Osteoblast (primary cell): ENCODE data around the gene CNNM1. TPM values are rescaled to one million over a fixed set of nuclear protein-coding genes. Genes with fewer than 3 reads are reported as not detected.

Source experiments
- DNase-seq: peaks from one replicate; pipeline ENCODE4 v3.0.0; 2011; ENCODE audit warnings: low spot score, mixed read lengths; ENCODE audit not compliant: insufficient read length; ENCODE audit errors: missing footprints
- H2AFZ ChIP-seq: 2 replicates; pipeline ENCODE4 v1.6.0; 2011; ENCODE audit warnings: mild to moderate bottlenecking, low read length
- H3K27ac ChIP-seq: 2 replicates; pipeline ENCODE4 v1.5.1; 2011; ENCODE audit warnings: mild to moderate bottlenecking, low read depth, low read length, moderate library complexity
- H3K27me3 ChIP-seq: 2 replicates; pipeline ENCODE4 v1.6.0; 2012; ENCODE audit warnings: mild to moderate bottlenecking, control low read depth, inconsistent platforms, low read length, moderate library complexity; ENCODE audit not compliant: insufficient read depth
- H3K36me3 ChIP-seq: 2 replicates; pipeline ENCODE4 v1.5.1; 2011; ENCODE audit warnings: mild to moderate bottlenecking, low read length, control low read depth, moderate library complexity; ENCODE audit not compliant: insufficient read depth
- H3K4me1 ChIP-seq: 2 replicates; pipeline ENCODE4 v1.5.1; 2011; ENCODE audit warnings: mild to moderate bottlenecking, low read length, control low read depth, moderate library complexity; ENCODE audit not compliant: insufficient read depth
- H3K4me2 ChIP-seq: 2 replicates; pipeline ENCODE4 v1.6.0; 2011; ENCODE audit warnings: mild to moderate bottlenecking, low read length; ENCODE audit not compliant: insufficient read depth
- H3K4me3 ChIP-seq: fragments of 200-600 bp; sonication (generic); 3 replicates; pipeline ENCODE4 v1.5.1; 2012; ENCODE audit warnings: mild to moderate bottlenecking, low read length, inconsistent platforms; ENCODE audit not compliant: insufficient read depth
- H3K79me2 ChIP-seq: 2 replicates; pipeline ENCODE4 v1.6.0; 2012; ENCODE audit warnings: mild to moderate bottlenecking, low read length, control low read depth, inconsistent platforms; ENCODE audit not compliant: insufficient read depth
- H3K9me3 ChIP-seq: 2 replicates; pipeline ENCODE4 v1.5.1; 2011; ENCODE audit warnings: low read depth, low read length, control low read depth
- H4K20me1 ChIP-seq: 2 replicates; pipeline ENCODE4 v1.6.0; 2012; ENCODE audit warnings: mild to moderate bottlenecking, low read length, control low read depth; ENCODE audit not compliant: insufficient read depth
- total RNA-seq: library from RNA; depleted of rRNA; stranded (reverse); fragments of >200 nt; gene quantifications from 2 replicates; pipeline ENCODE4 v1.2.3, GENCODE V29; 2012
- TF ChIP-seq, protein P1 (sequence below): IDR thresholded peaks from 2 replicates; pipeline ENCODE4 v1.5.1; 2011; ENCODE audit warnings: mild to moderate bottlenecking, low read depth, low read length, moderate library complexity; ENCODE audit errors: extremely low read depth

The CNNM1 gene
- total RNA-seq, 1 donor, result 0.36 TPM

DNA sequence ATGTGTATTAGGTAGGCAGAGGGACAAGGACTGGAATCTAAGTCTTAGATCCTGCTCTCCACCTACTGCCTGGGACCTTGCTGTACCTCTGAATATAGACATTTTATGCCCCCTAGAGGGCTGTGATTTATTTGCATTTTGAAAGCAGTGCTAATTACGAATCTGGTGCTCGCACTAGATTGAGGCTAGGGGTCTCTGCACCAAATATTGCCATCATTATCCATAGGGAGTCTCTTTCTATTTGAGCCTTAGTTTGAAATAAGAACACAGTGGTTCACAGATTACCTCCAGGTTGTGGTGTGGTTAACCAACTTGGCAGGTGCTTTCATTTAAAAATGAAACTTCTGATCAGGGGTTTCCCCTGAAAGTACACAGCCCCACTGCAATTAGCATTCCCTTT, 41.8 kb downstream of the CNNM1 start:
- H4K20me1 ChIP-seq, result no peaks in the 10 kb centered on the region
- H3K9me3 ChIP-seq, result no peaks in the 10 kb centered on the region

GRCh38 chr10:99372546-99373271, 43.6 kb downstream of the CNNM1 start:
- H3K36me3 ChIP-seq, result no peaks in the 10 kb centered on the region
- no peak overlapping the region for H2AFZ ChIP-seq
- peaks cover 3% of the 10 kb centered on the region for H3K27me3 ChIP-seq
- H4K20me1 ChIP-seq, result no peaks in the 10 kb centered on the region
- peaks cover 35% of the 10 kb centered on the region for H3K4me1 ChIP-seq
- H3K27ac ChIP-seq, result no peak overlapping the region
- no peak for DNase-seq
- no peaks in the 10 kb centered on the region for H3K79me2 ChIP-seq
- no peak overlapping the region for H3K4me3 ChIP-seq
- TF ChIP-seq, protein P1, sequence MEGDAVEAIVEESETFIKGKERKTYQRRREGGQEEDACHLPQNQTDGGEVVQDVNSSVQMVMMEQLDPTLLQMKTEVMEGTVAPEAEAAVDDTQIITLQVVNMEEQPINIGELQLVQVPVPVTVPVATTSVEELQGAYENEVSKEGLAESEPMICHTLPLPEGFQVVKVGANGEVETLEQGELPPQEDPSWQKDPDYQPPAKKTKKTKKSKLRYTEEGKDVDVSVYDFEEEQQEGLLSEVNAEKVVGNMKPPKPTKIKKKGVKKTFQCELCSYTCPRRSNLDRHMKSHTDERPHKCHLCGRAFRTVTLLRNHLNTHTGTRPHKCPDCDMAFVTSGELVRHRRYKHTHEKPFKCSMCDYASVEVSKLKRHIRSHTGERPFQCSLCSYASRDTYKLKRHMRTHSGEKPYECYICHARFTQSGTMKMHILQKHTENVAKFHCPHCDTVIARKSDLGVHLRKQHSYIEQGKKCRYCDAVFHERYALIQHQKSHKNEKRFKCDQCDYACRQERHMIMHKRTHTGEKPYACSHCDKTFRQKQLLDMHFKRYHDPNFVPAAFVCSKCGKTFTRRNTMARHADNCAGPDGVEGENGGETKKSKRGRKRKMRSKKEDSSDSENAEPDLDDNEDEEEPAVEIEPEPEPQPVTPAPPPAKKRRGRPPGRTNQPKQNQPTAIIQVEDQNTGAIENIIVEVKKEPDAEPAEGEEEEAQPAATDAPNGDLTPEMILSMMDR, result no peak
- no peaks in the 10 kb centered on the region for H3K9me3 ChIP-seq
- peak overlapping the region; percentile 20 for H3K4me2 ChIP-seq

More for the DNA sequence above, 41.8 kb downstream of the CNNM1 start:
- Histone ChIP-seq H3K79me2 (no peaks in the 10 kb centered on the region), H3K27me3 (no peaks in the 10 kb centered on the region), H3K4me2 (no peak overlapping the region), H3K36me3 (no peaks in the 10 kb centered on the region), H3K4me3 (no peak overlapping the region), H3K4me1 (peaks cover 35% of the 10 kb centered on the region), H2AFZ (no peak overlapping the region), H3K27ac (no peak overlapping the region)
- TF ChIP-seq, protein P1, result peak; percentile 50
- DNase-seq, result no peak

DNA sequence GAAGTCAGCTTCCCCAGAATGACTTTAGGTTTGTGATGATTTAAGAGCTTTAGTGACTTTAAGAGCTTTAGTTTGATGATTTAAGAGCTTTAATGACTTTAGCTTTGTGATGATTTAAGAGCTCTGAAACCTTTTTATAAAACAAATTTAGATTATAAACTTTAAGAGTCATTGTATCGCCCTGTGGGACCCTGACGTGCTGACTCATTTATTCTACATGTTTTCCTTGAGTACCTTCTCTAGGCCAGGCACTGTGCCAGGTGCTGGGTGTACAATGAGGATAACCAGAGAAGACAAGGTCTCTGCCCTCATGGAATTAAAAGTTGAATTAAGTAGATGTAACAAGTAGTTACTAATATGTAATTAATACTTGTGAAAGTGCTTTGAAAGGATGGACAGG, 45.4 kb downstream of the CNNM1 start:
- H4K20me1 ChIP-seq, result no peaks in the 10 kb centered on the region
- peaks cover 23% of the 10 kb centered on the region for H3K4me1 ChIP-seq
- no peak overlapping the region for H2AFZ ChIP-seq
- H3K27me3 ChIP-seq, result peaks cover 8% of the 10 kb centered on the region
- no peaks in the 10 kb centered on the region for H3K36me3 ChIP-seq
- DNase-seq, result no peak
- H3K4me3 ChIP-seq, result no peak overlapping the region
- H3K4me2 ChIP-seq, result no peak overlapping the region
- no peak overlapping the region for H3K27ac ChIP-seq
- TF ChIP-seq, protein P1, result no peak
- no peaks in the 10 kb centered on the region for H3K9me3 ChIP-seq
- no peaks in the 10 kb centered on the region for H3K79me2 ChIP-seq

- DNase-seq, result no peak
- no peaks in the 10 kb centered on the region for H3K36me3 ChIP-seq
- TF ChIP-seq, protein P1, result no peak
- no peak overlapping the region for H3K27ac ChIP-seq
- no peaks in the 10 kb centered on the region for H3K79me2 ChIP-seq
- peaks cover 8% of the 10 kb centered on the region for H3K27me3 ChIP-seq
- H3K4me2 ChIP-seq, result no peak overlapping the region
- H3K4me1 ChIP-seq, result peaks cover 20% of the 10 kb centered on the region
- no peaks in the 10 kb centered on the region for H4K20me1 ChIP-seq
- H2AFZ ChIP-seq, result no peak overlapping the region
- no peaks in the 10 kb centered on the region for H3K9me3 ChIP-seq
- H3K4me3 ChIP-seq, result no peak overlapping the region
Observed at GRCh38 chr10:99374972-99375371, 45.8 kb downstream of the CNNM1 start.
